H9 (cell line): ENCODE data around the gene PCSK1. TPM values are rescaled to one million over a fixed set of nuclear protein-coding genes. Genes with fewer than 3 reads are reported as not detected.

Experiments used
- DNase-seq: peaks from one replicate; pipeline ENCODE4 v3.0.0-alpha.2; 2017
- H2AFZ ChIP-seq: one replicate; pipeline ENCODE4 v1.6.1; 2013; ENCODE audit warnings: mild to moderate bottlenecking, low read length, control low read depth, moderate library complexity
- H2AK5ac ChIP-seq: 2 replicates; pipeline ENCODE4 v1.6.1; 2013; ENCODE audit warnings: low read length, control low read depth, mixed read lengths; ENCODE audit not compliant: insufficient read length
- H2BK120ac ChIP-seq: one replicate; pipeline ENCODE4 v1.6.1; 2013; ENCODE audit warnings: low read depth, mild to moderate bottlenecking, low read length, control low read depth, inconsistent platforms; ENCODE audit not compliant: poor library complexity, severe bottlenecking
- H2BK12ac ChIP-seq: 2 replicates; pipeline ENCODE4 v1.6.1; 2013; ENCODE audit warnings: low read length, control low read depth, mixed read lengths, low read depth; ENCODE audit not compliant: insufficient read length
- H2BK15ac ChIP-seq: 2 replicates; pipeline ENCODE4 v1.6.1; 2013; ENCODE audit warnings: low read depth, low read length, control low read depth
- H2BK20ac ChIP-seq: one replicate; pipeline ENCODE4 v1.6.1; 2013; ENCODE audit warnings: low read depth, mild to moderate bottlenecking, low read length, control low read depth, inconsistent platforms; ENCODE audit not compliant: poor library complexity, severe bottlenecking
- H2BK5ac ChIP-seq: 2 replicates; pipeline ENCODE4 v1.6.1; 2013; ENCODE audit warnings: low read length, control low read depth, mixed read lengths; ENCODE audit not compliant: insufficient read length
- H3K14ac ChIP-seq: 2 replicates; pipeline ENCODE4 v1.6.1; 2013; ENCODE audit warnings: low read length, control low read depth; ENCODE audit not compliant: insufficient read depth
- H3K18ac ChIP-seq: 2 replicates; pipeline ENCODE4 v1.6.1; 2013; ENCODE audit warnings: low read depth, mild to moderate bottlenecking, mixed read lengths, low read length, control low read depth; ENCODE audit not compliant: insufficient read length
- H3K23ac ChIP-seq: 2 replicates; pipeline ENCODE4 v1.6.1; 2013; ENCODE audit warnings: low read length, control low read depth, mixed read lengths, low read depth; ENCODE audit not compliant: insufficient read length
- H3K23me2 ChIP-seq: 2 replicates; pipeline ENCODE4 v1.6.1; 2013; ENCODE audit warnings: low read depth, mild to moderate bottlenecking, mixed read lengths, low read length, control low read depth; ENCODE audit not compliant: insufficient read length, poor library complexity, severe bottlenecking
- H3K27ac ChIP-seq: 2 replicates; pipeline ENCODE4 v1.5.1; 2013; ENCODE audit warnings: low read length, control low read depth, mixed read lengths, low read depth; ENCODE audit not compliant: insufficient read length
- H3K27me3 ChIP-seq: 2 replicates; pipeline ENCODE4 v1.6.1; 2013; ENCODE audit warnings: low read length, control low read depth, inconsistent platforms; ENCODE audit not compliant: insufficient read depth
- H3K4ac ChIP-seq: 2 replicates; pipeline ENCODE4 v1.6.1; 2013; ENCODE audit warnings: low read depth, mild to moderate bottlenecking, control low read depth, inconsistent platforms, low read length, moderate library complexity
- H3K4me1 ChIP-seq: 2 replicates; pipeline ENCODE4 v1.6.1; 2013; ENCODE audit warnings: low read length, control low read depth, inconsistent platforms; ENCODE audit not compliant: insufficient read depth
- H3K4me2 ChIP-seq: 2 replicates; pipeline ENCODE4 v1.6.1; 2013; ENCODE audit warnings: low read length, control low read depth, mixed read lengths; ENCODE audit not compliant: insufficient read length, insufficient read depth
- H3K56ac ChIP-seq: 2 replicates; pipeline ENCODE4 v1.6.1; 2013; ENCODE audit warnings: low read depth, mild to moderate bottlenecking, mixed read lengths, low read length, control low read depth; ENCODE audit not compliant: insufficient read length
- H3K79me1 ChIP-seq: 2 replicates; pipeline ENCODE4 v1.6.1; 2013; ENCODE audit warnings: low read depth, mild to moderate bottlenecking, moderate library complexity, low read length, control low read depth, inconsistent platforms; ENCODE audit not compliant: insufficient read depth, poor library complexity, severe bottlenecking
- H3K79me2 ChIP-seq: 2 replicates; pipeline ENCODE4 v1.6.1; 2013; ENCODE audit warnings: low read length, control low read depth, inconsistent platforms; ENCODE audit not compliant: insufficient read depth
- H3K9ac ChIP-seq: 2 replicates; pipeline ENCODE4 v1.6.1; 2013; ENCODE audit warnings: low read length, control low read depth, mixed read lengths; ENCODE audit not compliant: insufficient read length; ENCODE audit errors: extremely low read depth
- H3K9me3 ChIP-seq: one replicate; pipeline ENCODE4 v1.6.1; 2013; ENCODE audit warnings: low read depth, low read length, inconsistent platforms; ENCODE audit not compliant: control insufficient read depth
- H3T11ph ChIP-seq: one replicate; pipeline ENCODE4 v1.6.1; 2013; ENCODE audit warnings: mild to moderate bottlenecking, low read length, control low read depth, inconsistent platforms
- H4K20me1 ChIP-seq: one replicate; pipeline ENCODE4 v1.6.1; 2013; ENCODE audit not compliant: control insufficient read depth, insufficient read length, insufficient read depth
- H4K5ac ChIP-seq: 2 replicates; pipeline ENCODE4 v1.6.1; 2013; ENCODE audit warnings: low read depth, mild to moderate bottlenecking, mixed read lengths, low read length, control low read depth; ENCODE audit not compliant: insufficient read length
- H4K8ac ChIP-seq: replicated peaks from 2 replicates; pipeline ENCODE4 v1.6.1; 2013; ENCODE audit warnings: low read length, control low read depth, mixed read lengths, low read depth; ENCODE audit not compliant: insufficient read length
- H4K91ac ChIP-seq: 2 replicates; pipeline ENCODE4 v1.6.1; 2013; ENCODE audit warnings: low read depth, mild to moderate bottlenecking, moderate library complexity, mixed read lengths, low read length, control low read depth; ENCODE audit not compliant: insufficient read length
- H3K27ac Mint-ChIP-seq, 3 experiments: 2 replicates in 2 of 3; 3 replicates in 1 of 3; pipeline ENCODE4 v1.8.0; 2020 to 2021; ENCODE audit warnings: mixed read lengths in 3 of 3, mild to moderate bottlenecking in 1 of 3, moderate library complexity in 1 of 3
- H3K27me3 Mint-ChIP-seq: 2 replicates; pipeline ENCODE4 v1.8.0; 2021; ENCODE audit warnings: low read depth, mild to moderate bottlenecking, moderate library complexity, mixed read lengths
- H3K36me3 Mint-ChIP-seq, 3 experiments: 2 replicates in 2 of 3; 3 replicates in 1 of 3; pipeline ENCODE4 v1.8.0; 2020 to 2021; ENCODE audit warnings: low read depth in 3 of 3, mixed read lengths in 3 of 3; ENCODE audit not compliant: insufficient read depth in 1 of 3
- H3K4me1 Mint-ChIP-seq, 2 experiments: 2 replicates each; pipeline ENCODE4 v1.8.0; 2020; ENCODE audit warnings: mixed read lengths in 2 of 2
- H3K4me3 Mint-ChIP-seq, 2 experiments: 2 replicates in 1 of 2; 3 replicates in 1 of 2; pipeline ENCODE4 v1.8.0; 2020 to 2021; ENCODE audit warnings: mild to moderate bottlenecking in 2 of 2, mixed read lengths in 2 of 2, moderate library complexity in 1 of 2
- H3K9me3 Mint-ChIP-seq, 2 experiments: 2 replicates in 1 of 2; 3 replicates in 1 of 2; pipeline ENCODE4 v1.8.0; 2020; ENCODE audit warnings: mild to moderate bottlenecking in 2 of 2, mixed read lengths in 2 of 2, moderate library complexity in 1 of 2
- WGBS: extraction: QIAGEN DNeasy Blood & Tissue Kit; methylation state at CpG from one replicate; pipeline ENCODE4 v1.1.7; 2013; ENCODE audit warnings: missing lambda C conversion rate, low lambda C conversion rate, mixed read lengths; ENCODE audit not compliant: insufficient read length; ENCODE audit errors: extremely low coverage; 5-methylcytosine and 5-hydroxymethylcytosine counted together
- total RNA-seq: library from RNA; stranded (reverse); gene quantifications from 2 replicates; pipeline ENCODE4 v1.2.1, GENCODE V29; 2021
- TF ChIP-seq, protein P1 (sequence below): fragments of 200-600 bp; sonication (generic); conservative IDR thresholded peaks from 3 replicates; pipeline ENCODE4 v1.8.0; 2021; ENCODE audit warnings: antibody characterized with exemption, mild to moderate bottlenecking

PCSK1 gene
- total RNA-seq, 1 experiment from 2014 or later, result 2.9 TPM

DNA sequence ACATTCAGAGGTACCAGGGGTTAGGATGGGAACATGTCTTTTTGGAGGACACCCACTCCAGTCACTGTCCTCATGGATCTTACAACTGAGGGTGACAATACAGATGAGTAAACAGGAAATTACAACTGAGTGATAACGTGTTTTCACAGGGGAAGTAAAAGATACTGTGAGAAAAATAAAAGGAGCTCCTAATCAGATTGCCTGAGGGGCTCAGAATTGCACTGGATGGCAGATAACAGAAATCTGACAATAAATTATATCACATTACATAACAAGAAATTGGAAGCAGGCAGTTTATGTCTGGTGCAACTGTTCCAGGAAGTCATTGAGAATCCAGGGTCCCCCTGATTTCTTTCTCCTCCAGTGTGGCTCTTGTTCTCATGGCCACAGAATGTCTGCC lies 40.1 kb upstream of the PCSK1 start:
- Histone ChIP-seq H2BK12ac (no peak overlapping the region), H3T11ph (no peak overlapping the region), H3K9ac (no peak overlapping the region), H3K23me2 (no peaks in the 10 kb centered on the region), H3K56ac (no peak overlapping the region), H2BK20ac (no peak overlapping the region), H3K18ac (no peak overlapping the region), H2AFZ (no peak overlapping the region), H3K27me3 (no peaks in the 10 kb centered on the region), H3K79me2 (no peaks in the 10 kb centered on the region), H2BK120ac (no peak overlapping the region), H3K23ac (no peak overlapping the region), H4K20me1 (no peaks in the 10 kb centered on the region), H3K27ac (no peak overlapping the region), H2BK15ac (no peak overlapping the region), H2AK5ac (no peak overlapping the region), H4K8ac (no peak overlapping the region), H4K91ac (no peak overlapping the region), H2BK5ac (no peak overlapping the region), H3K9me3 (no peaks in the 10 kb centered on the region), H3K79me1 (no peaks in the 10 kb centered on the region), H4K5ac (no peak overlapping the region), H3K14ac (no peak overlapping the region), H3K4me2 (no peak overlapping the region), H3K4ac (no peak overlapping the region), H3K4me1 (peaks cover 3% of the 10 kb centered on the region; the same call in 1 of the 2 replicates)
- no peak overlapping the region for H3K4me3 Mint-ChIP-seq
- no peaks in the 10 kb centered on the region for H3K36me3 Mint-ChIP-seq
- TF ChIP-seq, protein P1, sequence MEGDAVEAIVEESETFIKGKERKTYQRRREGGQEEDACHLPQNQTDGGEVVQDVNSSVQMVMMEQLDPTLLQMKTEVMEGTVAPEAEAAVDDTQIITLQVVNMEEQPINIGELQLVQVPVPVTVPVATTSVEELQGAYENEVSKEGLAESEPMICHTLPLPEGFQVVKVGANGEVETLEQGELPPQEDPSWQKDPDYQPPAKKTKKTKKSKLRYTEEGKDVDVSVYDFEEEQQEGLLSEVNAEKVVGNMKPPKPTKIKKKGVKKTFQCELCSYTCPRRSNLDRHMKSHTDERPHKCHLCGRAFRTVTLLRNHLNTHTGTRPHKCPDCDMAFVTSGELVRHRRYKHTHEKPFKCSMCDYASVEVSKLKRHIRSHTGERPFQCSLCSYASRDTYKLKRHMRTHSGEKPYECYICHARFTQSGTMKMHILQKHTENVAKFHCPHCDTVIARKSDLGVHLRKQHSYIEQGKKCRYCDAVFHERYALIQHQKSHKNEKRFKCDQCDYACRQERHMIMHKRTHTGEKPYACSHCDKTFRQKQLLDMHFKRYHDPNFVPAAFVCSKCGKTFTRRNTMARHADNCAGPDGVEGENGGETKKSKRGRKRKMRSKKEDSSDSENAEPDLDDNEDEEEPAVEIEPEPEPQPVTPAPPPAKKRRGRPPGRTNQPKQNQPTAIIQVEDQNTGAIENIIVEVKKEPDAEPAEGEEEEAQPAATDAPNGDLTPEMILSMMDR, result no peak
- no peak for DNase-seq
- no peaks in the 10 kb centered on the region for H3K27me3 Mint-ChIP-seq
- no CpG with 5 or more reads among the region's 1 CpG for WGBS
- peaks cover 10 to 13% of the 10 kb centered on the region in 2 experiments for H3K4me1 Mint-ChIP-seq
- H3K27ac Mint-ChIP-seq, result no peak overlapping the region
- no peaks in the 10 kb centered on the region; a peak in 1 of 5 replicates for H3K9me3 Mint-ChIP-seq
